GM04503 (cell line): ENCODE data around the gene FCER1G.
"Not testable (repeated sequence)": the region's sequence is repeated elsewhere in the genome, so short reads cannot be mapped to it uniquely, and the experiment has no call there.

Experiments
- DNase-seq: peaks from one replicate; pipeline ENCODE4 v3.0.0-alpha.2; 2012; ENCODE audit warnings: low read depth

FCER1G gene

GRCh38 chr1:161207173-161207572 is 7.9 kb upstream of the FCER1G start:
- no peak for DNase-seq

GRCh38 chr1:161209790-161210409 is 5.2 kb upstream of the FCER1G start:
- no peak for DNase-seq

- no peak for DNase-seq
These were observed 726 bp upstream of the FCER1G start for GRCh38 chr1:161214369-161214768.

GRCh38 chr1:161216945-161217712 is 2.0 kb downstream of the FCER1G start:
- peak; percentile 52 for DNase-seq

GRCh38 chr1:161217831-161218230 is 2.7 kb downstream of the FCER1G start:
- no peak for DNase-seq

GRCh38 chr1:161218301-161219077 is 3.4 kb downstream of the FCER1G start:
- no peak for DNase-seq

- DNase-seq, result no peak
These were observed 4.2 kb downstream of the FCER1G start for GRCh38 chr1:161219078-161219892.

GRCh38 chr1:161220002-161220401 is 4.9 kb downstream of the FCER1G start:
- DNase-seq, result no peak

GRCh38 chr1:161222175-161223019 is 7.3 kb downstream of the FCER1G start:
- no peak for DNase-seq

- DNase-seq, result no peak
These were observed 9.0 kb downstream of the FCER1G start for GRCh38 chr1:161223805-161224694.

GRCh38 chr1:161224695-161225087 is 9.6 kb downstream of the FCER1G start:
- not testable (repeated sequence) for DNase-seq

- DNase-seq, result no peak
These were observed 10.1 kb downstream of the FCER1G start for GRCh38 chr1:161225178-161225533.

- DNase-seq, result peak; percentile 98
These were observed 10.6 kb downstream of the FCER1G start, which contains the start of gene TOMM40L for GRCh38 chr1:161225534-161226319. Gene TOMM40L (plus strand): TSS chr1:161226060. CDS start chr1:161226490, 430 bp downstream.

- no peak for DNase-seq
These were observed 11.2 kb downstream of the FCER1G start for GRCh38 chr1:161226320-161226711.

GRCh38 chr1:161226759-161227158 is 11.7 kb downstream of the FCER1G start:
- DNase-seq, result no peak

- no peak for DNase-seq
These were observed 12.2 kb downstream of the FCER1G start for GRCh38 chr1:161227196-161227871.

GRCh38 chr1:161228032-161228431 is 12.9 kb downstream of the FCER1G start:
- DNase-seq, result no peak

GRCh38 chr1:161229896-161230295 is 14.8 kb downstream of the FCER1G start:
- no peak for DNase-seq

GRCh38 chr1:161230762-161231161 is 15.7 kb downstream of the FCER1G start:
- DNase-seq, result no peak
